ENCODE measurements around the gene LYAR. TPM values are rescaled to one million over a fixed set of nuclear protein-coding genes. Genes with fewer than 3 reads are reported as not detected.

The LYAR gene
- total and polyA plus RNA-seq, 2 of the 4 experiments (the other 2 are of a cell fraction): 5.4 to 8.2 TPM

DNA sequence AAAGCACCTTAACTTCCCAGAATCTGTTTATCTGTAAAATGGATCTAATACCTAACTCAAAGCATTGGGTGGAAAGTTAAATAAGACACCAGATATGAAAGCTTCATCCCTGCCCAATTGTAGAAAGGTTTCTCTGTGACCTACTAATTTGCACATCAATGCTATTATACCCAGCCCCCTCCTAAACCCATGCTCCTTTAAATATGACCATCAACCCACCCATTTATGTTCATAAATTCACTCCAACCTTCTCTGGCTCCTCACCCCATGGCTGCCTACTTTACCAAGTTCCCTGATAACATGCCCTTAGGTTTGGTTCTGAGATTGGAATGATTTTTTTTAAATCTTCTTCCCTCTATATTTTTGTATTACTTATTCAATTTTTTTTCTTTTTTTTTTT lies 1.9 kb downstream of the LYAR start:
- peaks cover 17% of the 10 kb centered on the region; the same call in 1 of the 2 replicates for H3K9me1 ChIP-seq (ENCODE audit: insufficient read depth, low read length)
- no peak overlapping the region for H2AK5ac ChIP-seq (ENCODE audit: low read depth, low read length)
- H3K27me3 ChIP-seq (ENCODE audit: control insufficient read depth, insufficient read depth, low read length): no peaks in the 10 kb centered on the region
- no peak overlapping the region for H4K5ac ChIP-seq (ENCODE audit: low read depth, low read length)
- BruUV-seq (replicated peaks): no TSS peak
- ATAC-seq (ENCODE audit: low read depth): no peak
- no peak overlapping the region for H3K4me3 ChIP-seq (ENCODE audit: insufficient read depth, low read depth, low read length)
- no peak overlapping the region for H2BK120ac ChIP-seq (ENCODE audit: low read depth, low read length)
- H2BK20ac ChIP-seq (ENCODE audit: low read depth, low read length): no peak overlapping the region
- DNase-seq: no peak
- no peak overlapping the region for H3K4me2 ChIP-seq (ENCODE audit: low read depth, low read length)
- CTCF ChIA-PET: no interaction called here
- H2BK5ac ChIP-seq (ENCODE audit: low read depth, low read length, poor library complexity, severe bottlenecking): no peak overlapping the region
- H2BK15ac ChIP-seq (ENCODE audit: low read depth, low read length): no peak overlapping the region
- peaks cover 6% of the 10 kb centered on the region for H3K4me1 ChIP-seq (ENCODE audit: control insufficient read depth, insufficient read depth, low read length)
- H4K20me1 ChIP-seq (ENCODE audit: insufficient read depth, low read length): peaks cover 11% of the 10 kb centered on the region; the same call in 1 of the 2 replicates
- H3K9me3 ChIP-seq (ENCODE audit: control insufficient read depth, insufficient read depth, low read length): no peaks in the 10 kb centered on the region
- H3K56ac ChIP-seq (ENCODE audit: extremely low read depth, insufficient read depth, low read length): no peak overlapping the region
- H3K4ac ChIP-seq (ENCODE audit: low read depth, low read length): no peak overlapping the region
- TF ChIP-seq POLR2A (IDR thresholded peaks at IDR 0.05; ENCODE audit: low read depth, low read length) (no peak), CHD1 (IDR thresholded peaks at IDR 0.05; ENCODE audit: low read depth, low read length) (no peak), FOS (IDR thresholded peaks at IDR 0.05; ENCODE audit: low read depth, low read length) (no peak), SMC3 (IDR thresholded peaks at IDR 0.05; ENCODE audit: low read depth, low read length) (no peak), RFX5 (IDR thresholded peaks at IDR 0.05; ENCODE audit: low read depth, low read length) (no peak), MXI1 (IDR thresholded peaks at IDR 0.05; ENCODE audit: borderline replicate concordance, low read depth, low read length) (no peak), MAZ (IDR thresholded peaks at IDR 0.05; ENCODE audit: borderline replicate concordance, low read depth, low read length) (no peak), NFE2L2 (IDR thresholded peaks at IDR 0.05; ENCODE audit: low read depth, low read length) (no peak), RCOR1 (IDR thresholded peaks at IDR 0.05; ENCODE audit: insufficient replicate concordance, low read length) (no peak), BHLHE40 (IDR thresholded peaks at IDR 0.05; ENCODE audit: low read depth, low read length) (no peak)
- TF ChIP-seq, protein P1, sequence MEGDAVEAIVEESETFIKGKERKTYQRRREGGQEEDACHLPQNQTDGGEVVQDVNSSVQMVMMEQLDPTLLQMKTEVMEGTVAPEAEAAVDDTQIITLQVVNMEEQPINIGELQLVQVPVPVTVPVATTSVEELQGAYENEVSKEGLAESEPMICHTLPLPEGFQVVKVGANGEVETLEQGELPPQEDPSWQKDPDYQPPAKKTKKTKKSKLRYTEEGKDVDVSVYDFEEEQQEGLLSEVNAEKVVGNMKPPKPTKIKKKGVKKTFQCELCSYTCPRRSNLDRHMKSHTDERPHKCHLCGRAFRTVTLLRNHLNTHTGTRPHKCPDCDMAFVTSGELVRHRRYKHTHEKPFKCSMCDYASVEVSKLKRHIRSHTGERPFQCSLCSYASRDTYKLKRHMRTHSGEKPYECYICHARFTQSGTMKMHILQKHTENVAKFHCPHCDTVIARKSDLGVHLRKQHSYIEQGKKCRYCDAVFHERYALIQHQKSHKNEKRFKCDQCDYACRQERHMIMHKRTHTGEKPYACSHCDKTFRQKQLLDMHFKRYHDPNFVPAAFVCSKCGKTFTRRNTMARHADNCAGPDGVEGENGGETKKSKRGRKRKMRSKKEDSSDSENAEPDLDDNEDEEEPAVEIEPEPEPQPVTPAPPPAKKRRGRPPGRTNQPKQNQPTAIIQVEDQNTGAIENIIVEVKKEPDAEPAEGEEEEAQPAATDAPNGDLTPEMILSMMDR (conservative IDR thresholded peaks at IDR 0.05; ENCODE audit: low read depth, low read length): no peak
- intact Hi-C loops (cut with micrococcal nuclease): no loop called here
- POLR2A ChIA-PET (ENCODE audit: unreplicated experiment): no interaction called here
- dilution Hi-C loops (cut with HindIII; ENCODE audit: low sequenced_read_pairs, unreplicated experiment): no loop called here
- H3K18ac ChIP-seq (ENCODE audit: low read depth, low read length): no peak overlapping the region
- peaks cover 46 to 72% of the 10 kb centered on the region in 2 experiments for H3K79me1 ChIP-seq (ENCODE audit: low read depth in 1 of 2, low read length in 2 of 2)
- in situ Hi-C loops (cut with MboI; ENCODE audit: low sequenced_read_pairs): no loop called here
- no peak overlapping the region for H2AK9ac ChIP-seq (replicated peaks; ENCODE audit: low read depth, low read length, poor library complexity)
- no peak overlapping the region for H2AFZ ChIP-seq (replicated peaks; ENCODE audit: low read length, poor library complexity)
- H4K8ac ChIP-seq (ENCODE audit: low read depth in 2 of 2, low read length in 2 of 2): no peak overlapping the region
- no peak overlapping the region for H3K23ac ChIP-seq (ENCODE audit: low read depth, low read length)
- no peak overlapping the region for H3K14ac ChIP-seq (replicated peaks; ENCODE audit: low read depth, low read length)
- peaks cover 8% of the 10 kb centered on the region for H3K36me3 ChIP-seq (ENCODE audit: control insufficient read depth, insufficient read depth, low read length)
- no peak overlapping the region for H4K91ac ChIP-seq (ENCODE audit: insufficient read depth, low read depth, low read length)
- H3K9ac ChIP-seq (ENCODE audit: low read depth, low read length): no peak overlapping the region
- H3K27ac ChIP-seq (ENCODE audit: insufficient read depth, low read length): no peak overlapping the region
